HL-60/S4 (cell line): ENCODE data around the gene ATP6V0B.

Source experiments
- in situ Hi-C: fragments of 300-500 bp; cut with MboI; formaldehyde crosslinking; loops from 2 replicates; pipeline ENCODE4 v1.14.3; 2022; ENCODE audit warnings: low sequenced_read_pairs

Gene ATP6V0B

DNA sequence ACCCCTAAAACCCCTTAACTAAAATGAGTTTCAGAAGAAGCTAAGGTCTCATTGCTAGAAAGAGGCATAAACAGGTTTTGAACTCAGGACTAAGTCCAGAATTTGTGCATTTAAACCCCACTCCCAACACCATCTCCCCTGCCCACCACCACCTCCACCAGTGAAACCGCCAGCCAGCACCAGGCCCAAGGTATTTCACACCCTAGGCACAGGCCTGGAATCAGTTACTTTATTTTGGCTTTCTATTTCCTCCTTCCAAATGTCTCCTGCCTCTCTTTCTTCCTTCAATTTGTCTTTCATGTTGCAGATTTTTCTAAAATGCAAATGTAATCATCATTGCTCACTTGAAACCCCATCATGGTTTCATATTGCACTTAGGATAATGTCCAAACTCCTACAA, 29.9 kb upstream of the ATP6V0B start:
- in situ Hi-C loops = loop anchor here (25.0 kb wide), 2 partner anchors 408 to 708 kb away; partner anchors contain the start of gene PTPRF

DNA sequence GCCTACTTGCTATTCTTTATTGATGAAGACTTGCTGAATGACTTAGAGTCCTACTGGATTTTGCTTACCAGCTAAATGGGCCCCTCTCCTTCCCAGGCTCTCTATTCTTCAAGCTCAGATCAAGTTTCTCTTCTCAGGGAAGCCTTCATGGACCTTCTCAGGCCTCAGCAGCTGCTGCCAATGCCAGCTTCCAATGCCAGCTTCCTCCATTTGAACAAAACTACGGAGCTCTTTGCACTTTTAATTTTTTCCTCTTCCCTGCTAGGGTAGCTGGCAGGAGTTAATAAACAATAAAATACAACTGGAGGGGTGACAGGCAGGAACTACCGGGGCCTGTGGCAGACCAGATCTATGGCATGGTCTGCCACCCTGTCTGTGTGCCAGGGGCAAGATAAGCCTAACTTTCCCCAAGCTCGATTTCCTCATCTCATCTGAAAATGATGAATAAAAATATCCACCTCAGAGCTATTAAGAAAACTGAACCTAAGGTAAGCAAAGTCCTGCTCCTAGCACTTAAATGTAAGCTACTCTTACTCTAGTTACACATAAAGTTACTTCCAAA, 29.0 kb upstream of the ATP6V0B start:
- in situ Hi-C loops = loop anchor here (25.0 kb wide), 2 partner anchors 408 to 708 kb away; partner anchors contain the start of gene PTPRF

DNA sequence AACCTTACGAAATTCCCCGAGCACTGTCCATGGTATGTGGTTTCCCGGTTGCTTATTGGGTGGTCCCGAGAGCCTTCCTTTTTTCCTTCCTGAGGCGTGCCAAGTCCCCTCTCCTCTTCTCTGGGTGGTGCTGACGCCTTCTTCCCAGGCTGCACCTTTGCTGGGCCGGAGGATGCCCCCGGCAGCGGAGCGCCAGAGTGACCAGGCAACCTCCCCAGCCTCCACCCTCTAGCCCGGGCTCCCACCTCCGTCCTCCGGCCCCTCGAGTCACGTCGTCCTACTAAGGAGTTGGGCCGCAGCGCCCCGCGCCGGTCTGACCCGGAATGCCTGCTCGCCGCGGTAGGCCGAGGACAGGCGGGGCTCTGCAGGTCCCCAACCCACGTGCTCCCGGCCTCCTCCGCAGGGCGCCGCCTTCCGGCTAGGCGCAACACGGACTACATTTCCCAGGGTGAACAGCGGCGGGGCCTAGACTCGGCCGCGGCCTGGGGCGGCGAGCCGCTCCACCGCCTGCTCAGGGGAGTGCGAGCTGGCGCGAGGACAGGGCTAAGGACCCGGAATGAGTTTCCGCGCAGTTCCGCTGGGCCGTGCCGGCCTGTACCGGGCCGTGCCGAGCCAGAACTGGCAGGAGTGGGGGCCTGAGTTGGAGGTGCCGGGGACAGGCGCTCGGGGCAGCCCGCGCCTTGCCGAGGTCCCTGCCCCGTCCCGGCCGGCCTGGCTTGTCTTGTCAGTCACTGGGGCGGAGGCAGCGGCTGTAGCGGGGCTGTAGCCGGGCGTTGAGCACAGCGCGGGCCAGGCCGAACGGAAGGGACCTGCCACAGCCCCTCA, 28.3 kb upstream of the ATP6V0B start, which contains the start of gene IPO13:
TSS of gene IPO13 (plus strand) at position 715 of the 825 bp plus-strand sequence. CDS start 651 bp downstream, outside the sequence.
- in situ Hi-C loops = loop anchor here (25.0 kb wide), 2 partner anchors 409 to 709 kb away; partner anchors contain the start of gene PTPRF

GRCh38 chr1:43947061-43947873, 27.5 kb upstream of the ATP6V0B start:
- in situ Hi-C loops = loop anchor here (25.0 kb wide), 2 partner anchors 410 to 710 kb away; partner anchors contain the start of gene PTPRF

GRCh38 chr1:43947874-43948437, 26.8 kb upstream of the ATP6V0B start:
- in situ Hi-C loops = loop anchor here (25.0 kb wide), 2 partner anchors 411 to 711 kb away; partner anchors contain the start of gene PTPRF

DNA sequence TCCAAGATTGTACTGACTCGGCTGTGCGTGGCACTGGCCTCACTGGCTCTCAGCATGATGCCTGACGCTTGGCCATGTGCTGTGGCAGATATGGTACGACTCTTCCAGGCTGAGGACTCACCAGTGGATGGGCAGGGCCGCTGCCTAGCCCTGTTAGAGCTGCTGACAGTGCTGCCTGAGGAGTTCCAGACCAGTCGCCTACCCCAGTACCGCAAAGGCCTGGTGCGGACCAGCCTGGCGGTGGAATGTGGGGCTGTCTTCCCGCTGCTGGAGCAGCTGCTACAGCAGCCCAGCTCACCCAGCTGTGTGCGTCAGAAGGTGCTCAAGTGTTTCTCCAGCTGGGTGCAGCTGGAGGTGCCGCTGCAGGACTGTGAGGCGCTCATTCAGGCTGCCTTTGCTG, 25.1 kb upstream of the ATP6V0B start:
- in situ Hi-C loops = loop anchor here (25.0 kb wide), 2 partner anchors 412 to 712 kb away; partner anchors contain the start of gene PTPRF

- in situ Hi-C loops = no loop called here
Measured at GRCh38 chr1:43951021-43951985, 23.5 kb upstream of the ATP6V0B start.

DNA sequence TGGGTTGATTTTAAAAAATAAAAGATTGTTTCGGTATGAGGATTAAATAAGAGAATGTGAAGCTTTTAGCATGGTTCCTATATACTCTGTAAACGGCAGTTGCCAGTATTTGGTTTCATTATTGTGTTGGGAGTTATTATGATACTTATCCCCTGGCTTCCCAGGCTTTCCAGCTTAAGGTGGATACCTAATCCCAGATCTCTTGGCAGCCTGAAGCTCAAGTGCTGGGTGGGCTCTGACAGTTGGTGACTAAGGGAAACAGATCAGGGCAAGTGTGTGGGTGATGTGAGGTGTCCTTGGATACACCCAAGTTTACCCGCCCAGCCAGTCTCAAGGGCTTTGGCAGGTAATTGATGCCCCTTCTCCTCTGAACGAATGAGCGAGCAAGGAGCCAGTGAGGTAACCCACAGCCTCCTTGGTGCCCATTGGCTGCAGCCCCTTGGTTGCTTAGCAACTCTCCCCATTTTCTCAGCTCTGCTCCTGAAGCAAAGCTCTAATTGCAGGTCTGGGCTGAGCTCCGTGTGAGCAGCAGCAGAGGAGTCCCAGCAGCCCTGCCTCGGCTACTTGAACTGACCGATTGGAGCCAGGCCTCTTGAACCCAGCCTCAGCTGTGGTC, 21.9 kb upstream of the ATP6V0B start:
- in situ Hi-C loops = no loop called here

- in situ Hi-C loops = no loop called here
Measured at GRCh38 chr1:43953361-43953760, 21.4 kb upstream of the ATP6V0B start.

DNA sequence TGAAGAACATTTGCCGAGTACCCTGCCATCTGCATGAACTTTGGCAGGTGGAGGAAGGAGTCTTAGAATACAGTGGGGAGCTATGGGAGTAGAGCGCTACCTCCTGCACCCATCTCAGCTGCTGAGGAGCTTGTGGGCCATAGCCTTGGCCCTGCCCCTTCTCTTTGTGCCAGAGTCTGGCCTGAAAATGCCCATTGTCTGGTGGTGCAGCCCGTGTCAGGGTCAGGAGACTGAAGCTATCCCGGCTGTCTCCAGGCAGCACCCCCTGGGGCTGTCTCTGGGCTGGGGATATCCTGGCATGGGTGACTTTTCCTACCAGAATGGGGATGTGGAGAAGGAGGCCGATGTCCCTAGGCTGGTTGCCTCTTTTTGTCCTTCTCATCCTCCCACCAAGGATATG, 20.7 kb upstream of the ATP6V0B start:
- in situ Hi-C loops = no loop called here

- in situ Hi-C loops = no loop called here
Measured at GRCh38 chr1:43956234-43956633, 18.5 kb upstream of the ATP6V0B start.

DNA sequence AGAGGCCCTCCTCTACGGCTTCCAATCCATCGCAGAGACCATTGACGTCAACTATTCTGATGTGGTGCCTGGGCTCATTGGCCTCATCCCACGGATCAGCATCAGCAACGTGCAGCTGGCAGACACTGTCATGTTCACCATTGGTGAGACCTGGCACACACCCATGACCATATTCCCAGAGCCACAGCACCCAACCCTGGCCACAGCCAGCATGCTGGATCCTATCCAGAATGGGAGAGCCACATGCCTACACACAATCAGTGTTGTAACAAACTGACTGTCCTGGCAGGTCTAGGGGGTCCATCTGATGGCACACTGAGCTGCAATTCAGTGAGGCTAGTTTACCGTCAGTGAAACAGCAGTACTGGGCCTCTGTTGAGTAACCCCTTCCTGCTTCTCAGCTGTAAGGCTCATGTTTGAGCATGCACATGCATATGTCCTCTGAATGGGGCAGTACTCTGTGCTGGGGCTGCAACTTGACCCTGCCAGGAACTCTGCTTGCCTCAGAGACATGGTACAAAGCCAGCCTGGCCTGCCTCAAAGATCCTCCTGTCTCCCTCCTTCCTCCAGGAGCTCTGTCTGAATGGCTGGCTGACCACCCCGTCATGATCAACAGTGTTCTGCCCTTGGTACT, 17.2 kb upstream of the ATP6V0B start:
- in situ Hi-C loops = no loop called here

- in situ Hi-C loops = no loop called here
Measured at GRCh38 chr1:43958351-43959255, 16.2 kb upstream of the ATP6V0B start.

DNA sequence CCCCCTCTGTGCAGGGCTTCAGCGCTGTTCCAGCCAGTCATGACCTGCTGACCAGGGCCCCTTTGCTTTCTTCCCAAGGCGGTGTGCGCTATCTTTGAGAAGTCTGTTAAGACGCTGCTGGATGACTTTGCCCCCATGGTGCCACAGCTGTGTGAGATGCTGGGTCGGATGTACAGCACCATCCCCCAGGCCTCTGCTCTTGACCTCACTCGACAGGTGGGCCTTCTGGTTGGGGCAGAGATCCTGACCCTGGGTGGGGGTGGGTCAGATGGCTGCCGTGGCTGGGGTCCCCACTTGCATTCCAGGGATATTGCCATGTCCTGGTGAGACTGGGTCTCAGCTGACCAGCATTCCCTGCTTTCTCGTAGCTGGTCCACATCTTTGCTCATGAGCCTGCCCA, 14.0 kb upstream of the ATP6V0B start:
- in situ Hi-C loops = no loop called here

GRCh38 chr1:43961692-43962091, 13.1 kb upstream of the ATP6V0B start:
- in situ Hi-C loops = no loop called here

DNA sequence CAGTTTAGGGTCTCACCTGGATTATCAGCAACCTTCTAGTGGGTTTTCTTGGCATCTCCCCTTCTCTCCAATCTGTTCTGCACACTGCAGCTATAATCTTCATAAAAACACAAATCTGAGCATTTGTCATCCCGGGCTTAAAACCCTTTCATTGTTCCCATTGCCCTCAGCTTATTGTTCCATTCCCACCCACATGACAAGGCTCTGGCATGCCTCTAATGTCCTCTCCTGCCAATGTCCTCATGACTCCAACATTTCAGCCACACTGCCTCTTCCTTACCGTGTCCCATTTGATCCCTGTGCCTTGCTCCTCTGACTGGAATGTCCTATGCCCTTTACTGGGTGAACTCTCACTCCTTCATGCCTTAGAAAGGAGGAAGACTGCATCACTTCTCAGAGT, 12.4 kb upstream of the ATP6V0B start:
- in situ Hi-C loops = no loop called here

DNA sequence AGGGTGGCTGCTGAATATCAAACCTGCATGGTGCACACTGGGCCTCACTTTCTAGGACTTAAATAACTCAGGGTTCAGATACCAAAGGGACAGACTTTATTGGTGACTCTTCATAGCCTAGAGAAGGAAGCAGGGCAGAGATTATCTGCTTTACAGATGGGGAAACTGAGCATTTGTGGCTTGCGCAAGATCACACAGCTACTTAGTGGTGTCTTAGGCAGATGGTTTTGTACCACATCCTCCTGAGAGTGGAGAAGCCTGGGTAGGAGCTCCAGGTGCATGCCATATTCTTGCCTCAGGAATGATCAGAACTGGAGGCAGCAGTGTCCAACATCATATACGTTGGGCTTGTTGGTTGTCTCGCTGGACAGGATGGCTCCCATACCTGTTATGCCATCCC, 11.8 kb upstream of the ATP6V0B start:
- in situ Hi-C loops = no loop called here

- in situ Hi-C loops = no loop called here
Measured at GRCh38 chr1:43963890-43964289, 10.9 kb upstream of the ATP6V0B start.
